HG03378 (cell line): Measurements from ENCODE around the gene AMMECR1.
A peak's percentile ranks its signal among the peaks of the same experiment; 100 is the strongest.
"Not testable (repeated sequence)": the region's sequence is repeated elsewhere in the genome, so short reads cannot be mapped to it uniquely, and the experiment has no call there.

Experiments
- ATAC-seq: cut with Tn5 transposase; IDR thresholded peaks from one replicate; pipeline ENCODE4 v1.9.1; 2021; ENCODE audit warnings: mild to moderate bottlenecking, moderate library complexity; ENCODE audit not compliant: unreplicated experiment

The AMMECR1 gene

GRCh38 chrX:110173192-110174175 lies 144.4 kb downstream of the AMMECR1 start:
- no peak for ATAC-seq

GRCh38 chrX:110172215-110172614 lies 145.7 kb downstream of the AMMECR1 start:
- peak; percentile 98 for ATAC-seq

GRCh38 chrX:110171442-110171841 lies 146.4 kb downstream of the AMMECR1 start:
- no peak for ATAC-seq

- ATAC-seq: no peak
Observed at GRCh38 chrX:110170029-110170428, 147.9 kb downstream of the AMMECR1 start.

- no peak for ATAC-seq
Observed at GRCh38 chrX:110168585-110168984, 149.3 kb downstream of the AMMECR1 start.

- ATAC-seq: no peak
Observed at GRCh38 chrX:110167952-110168451, 149.9 kb downstream of the AMMECR1 start.

GRCh38 chrX:110163488-110163887 lies 154.4 kb downstream of the AMMECR1 start:
- no peak for ATAC-seq

- no peak for ATAC-seq
Observed at GRCh38 chrX:110162867-110163266, 155.0 kb downstream of the AMMECR1 start.

- no peak for ATAC-seq
Observed at GRCh38 chrX:110162131-110162530, 155.8 kb downstream of the AMMECR1 start.

GRCh38 chrX:110161361-110161686 lies 156.6 kb downstream of the AMMECR1 start:
- ATAC-seq: no peak

- no peak for ATAC-seq
Observed at GRCh38 chrX:110159865-110160264, 158.0 kb downstream of the AMMECR1 start.

GRCh38 chrX:110159235-110159634 lies 158.7 kb downstream of the AMMECR1 start:
- ATAC-seq: no peak

GRCh38 chrX:110157444-110157843 lies 160.4 kb downstream of the AMMECR1 start:
- no peak for ATAC-seq

GRCh38 chrX:110156167-110156754 lies 161.6 kb downstream of the AMMECR1 start:
- no peak for ATAC-seq

- ATAC-seq: no peak
Observed at GRCh38 chrX:110155759-110156158, 162.1 kb downstream of the AMMECR1 start.

GRCh38 chrX:110154328-110154727 lies 163.6 kb downstream of the AMMECR1 start:
- not testable (repeated sequence) for ATAC-seq

- ATAC-seq: no peak
Observed at GRCh38 chrX:110153896-110154295, 164.0 kb downstream of the AMMECR1 start.

- ATAC-seq: no peak
Observed at GRCh38 chrX:110153244-110153643, 164.6 kb downstream of the AMMECR1 start.

GRCh38 chrX:110146521-110146920 lies 171.4 kb downstream of the AMMECR1 start:
- peak; percentile 57 for ATAC-seq

- peak; percentile 80 for ATAC-seq
Observed at GRCh38 chrX:110145854-110146253, 172.0 kb downstream of the AMMECR1 start.

GRCh38 chrX:110145311-110145710 lies 172.6 kb downstream of the AMMECR1 start:
- no peak for ATAC-seq
